Skeletal muscle satellite cell (primary cell): Measurements from ENCODE around the gene ZNF532. TPM values are rescaled to one million over a fixed set of nuclear protein-coding genes. Genes with fewer than 3 reads are reported as not detected.
A peak's percentile ranks its signal among the peaks of the same experiment; 100 is the strongest.
"Not testable (repeated sequence)": the region's sequence is repeated elsewhere in the genome, so short reads cannot be mapped to it uniquely, and the experiment has no call there.

ENCODE experiments used
- H3K27me3 ChIP-seq: 2 replicates; pipeline ENCODE4 v1.7.0; 2013; ENCODE audit warnings: low read length; ENCODE audit not compliant: control insufficient read depth, insufficient read depth
- H3K36me3 ChIP-seq: 2 replicates; pipeline ENCODE4 v1.7.0; 2013; ENCODE audit warnings: mild to moderate bottlenecking, control low read depth, low read length; ENCODE audit not compliant: insufficient read depth
- H3K4me1 ChIP-seq: 2 replicates; pipeline ENCODE4 v1.7.0; 2013; ENCODE audit warnings: low read length; ENCODE audit not compliant: control insufficient read depth, insufficient read depth
- H3K4me2 ChIP-seq: 2 replicates; pipeline ENCODE4 v1.7.0; 2013; ENCODE audit warnings: mild to moderate bottlenecking, low read length
- H3K4me3 ChIP-seq: 2 replicates; pipeline ENCODE4 v1.7.0; 2013; ENCODE audit warnings: low read length
- H3K9ac ChIP-seq: 2 replicates; pipeline ENCODE4 v1.7.0; 2013; ENCODE audit warnings: mild to moderate bottlenecking, low read depth, low read length, moderate library complexity
- H3K9me3 ChIP-seq: replicated peaks from 2 replicates; pipeline ENCODE4 v1.7.0; 2013; ENCODE audit warnings: mild to moderate bottlenecking, control low read depth, low read length
- total RNA-seq: library from RNA; depleted of rRNA; stranded (reverse); fragments of >200 nt; gene quantifications from 2 replicates; pipeline ENCODE4 v1.2.3, GENCODE V29; 2012; rRNA removed

The ZNF532 gene
- total RNA-seq: 15.0 and 15.5 TPM in 2 replicates

DNA sequence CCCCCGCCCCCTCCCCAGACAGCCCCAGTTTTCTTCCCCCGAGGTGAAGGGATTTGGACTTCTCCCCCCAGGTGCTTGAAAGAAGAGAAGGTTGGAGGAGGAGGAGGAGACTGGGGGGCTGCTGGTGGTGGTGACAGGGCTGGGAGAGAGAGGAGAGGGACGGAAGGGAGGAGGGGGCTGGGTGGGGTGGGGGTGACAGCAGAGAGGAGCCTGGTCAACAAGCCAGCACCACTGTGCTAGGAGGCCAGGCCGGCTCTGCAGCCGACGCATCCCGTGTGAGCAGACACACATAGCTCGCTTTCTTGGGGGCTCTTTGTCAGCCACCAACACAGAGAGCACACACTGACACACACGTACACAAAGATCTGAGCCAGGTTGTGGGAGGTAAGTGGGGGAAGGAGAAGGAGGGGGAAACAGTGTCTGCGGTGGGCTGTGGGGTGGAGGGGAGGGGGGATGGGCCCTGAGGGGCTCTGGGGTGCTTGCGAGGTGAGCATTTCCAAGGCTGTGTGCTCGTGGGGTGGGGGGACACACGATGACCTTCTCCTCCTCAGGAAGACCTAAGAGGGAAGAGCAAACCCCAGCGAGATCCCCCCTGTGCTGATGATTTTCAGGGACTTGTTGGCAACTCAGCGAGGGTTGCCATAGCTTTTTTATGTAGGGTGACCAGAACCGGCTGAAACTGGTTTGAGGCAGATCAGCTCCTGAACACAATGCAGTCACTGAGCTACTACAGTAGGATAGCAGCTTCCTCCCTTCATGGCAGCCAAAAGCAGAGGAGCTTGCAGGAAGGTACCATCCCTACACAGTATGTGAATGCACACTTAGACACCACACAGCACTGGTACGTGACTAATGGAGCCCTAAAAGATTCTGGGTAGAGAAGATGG is at the start of gene ZNF532:
TSS of gene ZNF532 (plus strand) at position 732 of the 887 bp plus-strand sequence. CDS start 53,411 bp downstream, outside the sequence.
- H3K9ac ChIP-seq: peak within 1 kb of the TSS; percentile 85
- H3K9me3 ChIP-seq: no peaks in the 10 kb centered on the region
- peak within 1 kb of the TSS; percentile 66 for H3K4me3 ChIP-seq
- H3K4me2 ChIP-seq: peak within 1 kb of the TSS; percentile 83
- H3K27me3 ChIP-seq: no peaks in the 10 kb centered on the region
- H3K36me3 ChIP-seq: peaks cover 35% of the 10 kb centered on the region
- peaks cover 20% of the 10 kb centered on the region for H3K4me1 ChIP-seq

DNA sequence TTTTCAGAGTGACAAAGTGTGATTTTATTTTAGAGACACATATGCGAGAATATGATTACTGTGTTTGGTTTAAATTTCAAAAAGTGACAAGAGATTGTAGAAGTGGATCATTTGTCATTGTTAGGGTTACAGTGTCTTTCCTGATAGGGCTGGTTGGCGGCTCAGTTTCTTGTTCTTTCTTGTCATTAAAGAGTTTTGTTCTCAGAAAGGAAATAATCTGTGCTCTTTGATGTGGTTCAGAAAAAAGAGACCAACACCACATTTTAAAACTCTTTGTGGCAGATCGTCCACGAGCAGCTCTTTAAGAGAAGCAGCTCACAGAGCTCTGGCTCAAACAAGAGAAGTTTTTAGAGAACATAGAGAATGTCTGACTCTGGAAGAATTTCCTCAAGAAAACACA is 45.6 kb upstream of the ZNF532 start:
- Histone ChIP-seq H3K9me3 (no peaks in the 10 kb centered on the region), H3K4me3 (no peak overlapping the region), H3K4me2 (no peak overlapping the region), H3K36me3 (no peaks in the 10 kb centered on the region), H3K4me1 (no peaks in the 10 kb centered on the region), H3K9ac (no peak overlapping the region), H3K27me3 (peaks cover 19% of the 10 kb centered on the region)

- H3K9me3 ChIP-seq: no peaks in the 10 kb centered on the region
- no peaks in the 10 kb centered on the region for H3K36me3 ChIP-seq
- peaks cover 11% of the 10 kb centered on the region for H3K27me3 ChIP-seq
- H3K4me1 ChIP-seq: no peaks in the 10 kb centered on the region
- H3K9ac ChIP-seq: no peak overlapping the region
- no peak overlapping the region for H3K4me2 ChIP-seq
- no peak overlapping the region for H3K4me3 ChIP-seq
Observed at GRCh38 chr18:58820251-58820650, 44.4 kb upstream of the ZNF532 start.

GRCh38 chr18:58822944-58823343 is 41.7 kb upstream of the ZNF532 start:
- Histone ChIP-seq H3K4me3 (no peak overlapping the region), H3K9ac (no peak overlapping the region), H3K9me3 (no peaks in the 10 kb centered on the region), H3K27me3 (peaks cover 5% of the 10 kb centered on the region), H3K4me2 (no peak overlapping the region), H3K4me1 (no peaks in the 10 kb centered on the region), H3K36me3 (no peaks in the 10 kb centered on the region)

- H3K27me3 ChIP-seq: peaks cover 4% of the 10 kb centered on the region
- H3K4me2 ChIP-seq: no peak overlapping the region
- no peaks in the 10 kb centered on the region for H3K36me3 ChIP-seq
- H3K4me3 ChIP-seq: no peak overlapping the region
- no peaks in the 10 kb centered on the region for H3K4me1 ChIP-seq
- H3K9ac ChIP-seq: no peak overlapping the region
- no peaks in the 10 kb centered on the region for H3K9me3 ChIP-seq
Observed at GRCh38 chr18:58823412-58823811, 41.3 kb upstream of the ZNF532 start.

DNA sequence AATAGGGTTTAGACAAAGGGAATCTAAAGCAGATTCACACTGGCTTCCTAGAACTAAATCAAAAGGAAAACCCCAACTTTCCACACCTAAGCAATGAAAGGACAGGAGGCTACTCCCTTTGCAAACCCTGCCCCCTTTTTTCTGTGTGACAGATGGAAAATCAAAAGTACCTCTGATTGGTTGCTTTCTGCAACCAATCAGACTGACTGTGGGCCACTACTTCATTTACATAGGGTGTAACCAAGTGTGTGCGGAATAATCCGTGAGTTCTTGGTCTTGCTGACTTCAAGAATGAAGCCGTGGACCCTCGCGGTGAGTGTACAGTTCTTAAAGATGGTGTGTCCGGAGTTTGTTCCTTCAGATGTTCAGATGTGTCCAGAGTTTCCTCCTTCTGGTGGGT is 37.8 kb upstream of the ZNF532 start:
- not testable (repeated sequence) for H3K36me3 ChIP-seq, H3K9me3 ChIP-seq, H3K9ac ChIP-seq, H3K4me1 ChIP-seq, H3K4me2 ChIP-seq, H3K4me3 ChIP-seq, H3K27me3 ChIP-seq

GRCh38 chr18:58827428-58827827 is 37.2 kb upstream of the ZNF532 start:
- H3K27me3 ChIP-seq: no peaks in the 10 kb centered on the region
- H3K4me1 ChIP-seq: no peaks in the 10 kb centered on the region
- no peak overlapping the region for H3K4me3 ChIP-seq
- H3K36me3 ChIP-seq: no peaks in the 10 kb centered on the region
- no peaks in the 10 kb centered on the region for H3K9me3 ChIP-seq
- H3K9ac ChIP-seq: no peak overlapping the region
- H3K4me2 ChIP-seq: no peak overlapping the region

- no peak overlapping the region for H3K4me2 ChIP-seq
- H3K36me3 ChIP-seq: no peaks in the 10 kb centered on the region
- H3K9me3 ChIP-seq: no peaks in the 10 kb centered on the region
- H3K4me1 ChIP-seq: no peaks in the 10 kb centered on the region
- no peak overlapping the region for H3K4me3 ChIP-seq
- H3K27me3 ChIP-seq: no peaks in the 10 kb centered on the region
- H3K9ac ChIP-seq: no peak overlapping the region
Observed at GRCh38 chr18:58827886-58828285, 36.8 kb upstream of the ZNF532 start.

- Histone ChIP-seq H3K4me3 (no peak overlapping the region), H3K9me3 (no peaks in the 10 kb centered on the region), H3K36me3 (no peaks in the 10 kb centered on the region), H3K27me3 (no peaks in the 10 kb centered on the region), H3K9ac (no peak overlapping the region), H3K4me1 (no peaks in the 10 kb centered on the region), H3K4me2 (no peak overlapping the region)
Observed at GRCh38 chr18:58828399-58829121, 36.1 kb upstream of the ZNF532 start.

DNA sequence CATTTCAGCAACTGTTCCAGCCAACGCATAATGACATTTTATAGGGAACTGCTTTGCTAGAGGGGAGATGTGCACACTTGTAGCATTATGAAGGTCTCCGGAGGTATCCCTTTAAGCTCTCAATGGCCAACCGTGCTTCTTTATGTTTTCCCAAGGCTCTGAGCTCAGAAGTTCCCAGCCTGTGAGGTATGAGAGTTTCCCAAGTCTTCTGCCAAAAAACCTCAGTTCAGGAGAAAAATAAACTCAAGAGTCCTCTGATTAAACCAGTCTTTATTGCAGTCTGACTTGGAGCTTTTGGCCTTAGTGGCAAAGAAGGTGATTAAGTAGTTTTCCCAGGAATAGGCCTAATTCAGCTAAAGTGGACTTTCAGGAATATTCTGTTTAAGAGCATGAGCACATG is 35.4 kb upstream of the ZNF532 start:
- no peaks in the 10 kb centered on the region for H3K36me3 ChIP-seq
- H3K9ac ChIP-seq: no peak overlapping the region
- H3K4me2 ChIP-seq: no peak overlapping the region
- no peak overlapping the region for H3K4me3 ChIP-seq
- H3K9me3 ChIP-seq: no peaks in the 10 kb centered on the region
- no peaks in the 10 kb centered on the region for H3K4me1 ChIP-seq
- H3K27me3 ChIP-seq: no peaks in the 10 kb centered on the region

GRCh38 chr18:58829886-58830285 is 34.8 kb upstream of the ZNF532 start:
- not testable (repeated sequence) for H3K36me3 ChIP-seq, H3K4me3 ChIP-seq, H3K9ac ChIP-seq, H3K4me1 ChIP-seq, H3K9me3 ChIP-seq, H3K4me2 ChIP-seq, H3K27me3 ChIP-seq
